Breast epithelium (tissue), 4 donors: ENCODE results near the gene TNS3. TPM values are rescaled to one million over a fixed set of nuclear protein-coding genes. Genes with fewer than 3 reads are reported as not detected.

Source experiments
- DNase-seq, 2 donors: peaks; one replicate each; pipeline ENCODE4 v3.0.0-alpha.2; 2019; ENCODE audit warnings: low spot score in 2 of 2
- H3K27ac ChIP-seq, 2 donors: fragments of 200-600 bp; sonication (generic) in 1 of 2; one replicate each; pipeline ENCODE4 v1.5.1; 2016 to 2019; ENCODE audit warnings: mild to moderate bottlenecking in 1 of 2
- H3K27me3 ChIP-seq, 2 donors: fragments of 200-600 bp; sonication (generic) in 1 of 2; one replicate each; pipeline versions ENCODE4 v1.5.1 to v1.6.0; 2017 to 2019; ENCODE audit warnings: control low read depth in 1 of 2, mild to moderate bottlenecking in 1 of 2
- H3K36me3 ChIP-seq: fragments of 200-600 bp; one replicate; pipeline ENCODE4 v1.5.1; 2019
- H3K4me1 ChIP-seq, 2 donors: fragments of 200-600 bp; sonication (generic); one replicate each; pipeline ENCODE4 v1.5.1; 2016 to 2019; ENCODE audit warnings: control low read depth in 1 of 2
- H3K4me3 ChIP-seq, 3 donors: fragments of 200-600 bp; sonication (generic); 1 replicate in 2 of 3; 2 replicates in 1 of 3; pipeline ENCODE4 v1.5.1; 2016 to 2019; ENCODE audit warnings: mild to moderate bottlenecking in 3 of 3, moderate library complexity in 2 of 3
- H3K9me3 ChIP-seq, 2 donors: fragments of 200-600 bp; sonication (generic) in 1 of 2; one replicate each; pipeline ENCODE4 v1.5.1; 2016 to 2019; ENCODE audit warnings: control low read depth in 1 of 2
- POLR2A ChIP-seq: fragments of 450-650 bp; IDR thresholded peaks from one replicate; pipeline ENCODE4 v1.6.1; 2016; ENCODE audit warnings: antibody characterized with exemption, mild to moderate bottlenecking, moderate library complexity
- POLR2AphosphoS5 ChIP-seq, 3 donors: sonication (generic); formaldehyde crosslinking; IDR thresholded peaks; one replicate each; pipeline ENCODE4 v1.6.1; 2017; ENCODE audit warnings: antibody characterized with exemption in 3 of 3
- intact Hi-C: fragments of 100-400 bp; cut with DNase I; formaldehyde crosslinking; loops from one replicate; pipeline ENCODE4 v1.15.1; 2023; ENCODE audit warnings: low total_unique reads
- total RNA-seq, 3 donors: library from RNA; depleted of rRNA; stranded (reverse); fragments of >200 nt; gene quantifications; one replicate each; pipeline ENCODE4 v1.1.0, GENCODE V29; 2016
- TF ChIP-seq, protein P1 (sequence below), 3 donors: fragments of 450-650 bp; IDR thresholded peaks; one replicate each; pipeline ENCODE4 v1.5.1; 2016 to 2017; ENCODE audit warnings: antibody characterized with exemption in 3 of 3, mild to moderate bottlenecking in 3 of 3, moderate library complexity in 3 of 3

TNS3 gene
- total RNA-seq, 3 donors from 2014 or later: 41.0 to 78.1 (median 56.2) TPM

DNA sequence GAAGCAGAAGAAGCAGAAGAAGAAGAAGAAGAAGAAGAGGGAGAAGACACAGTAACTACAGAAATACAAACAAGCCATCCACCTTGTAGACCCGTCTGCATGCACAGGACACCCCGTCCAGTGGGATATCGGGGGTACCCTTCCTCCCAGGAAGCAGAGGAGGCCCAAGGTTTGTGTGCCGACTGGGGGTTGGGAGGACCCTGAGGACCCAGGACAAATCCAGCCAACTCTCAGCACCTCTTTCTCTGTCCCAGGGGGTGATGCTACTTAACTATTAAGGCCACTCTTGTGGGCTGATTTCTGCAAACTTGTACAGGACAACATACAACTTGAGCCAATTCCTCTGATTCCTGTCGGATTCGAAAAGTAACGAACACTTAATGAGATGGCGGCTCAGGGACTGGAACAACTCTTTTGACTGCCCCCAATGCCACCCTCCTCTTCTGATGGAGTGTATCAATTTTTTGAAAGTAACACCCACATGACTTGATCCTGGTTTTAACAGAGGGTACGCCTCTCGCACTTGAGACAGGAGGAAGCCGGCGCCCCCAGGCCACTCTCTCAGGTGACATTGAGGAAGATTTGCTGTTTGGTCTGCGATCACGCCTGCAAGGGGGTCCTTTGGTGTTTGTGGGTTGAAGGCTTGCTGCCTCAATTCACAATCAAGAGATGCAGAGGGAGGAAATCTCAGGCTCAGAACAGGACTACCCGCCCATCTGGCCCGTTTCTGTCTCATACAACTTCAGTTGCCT is 192.6 kb downstream of the TNS3 start:
- Histone ChIP-seq H3K27ac (no peak overlapping the region), H3K4me3 (no peak overlapping the region), H3K36me3 (no peaks in the 10 kb centered on the region), H3K4me1 (no peaks in the 10 kb centered on the region), H3K27me3 (no peaks in the 10 kb centered on the region), H3K9me3 (no peaks in the 10 kb centered on the region)
- DNase-seq: no peak
- no peak for TF ChIP-seq POLR2A
- no peak for TF ChIP-seq POLR2AphosphoS5 (IDR thresholded peaks at IDR 0.05)
- TF ChIP-seq, protein P1, sequence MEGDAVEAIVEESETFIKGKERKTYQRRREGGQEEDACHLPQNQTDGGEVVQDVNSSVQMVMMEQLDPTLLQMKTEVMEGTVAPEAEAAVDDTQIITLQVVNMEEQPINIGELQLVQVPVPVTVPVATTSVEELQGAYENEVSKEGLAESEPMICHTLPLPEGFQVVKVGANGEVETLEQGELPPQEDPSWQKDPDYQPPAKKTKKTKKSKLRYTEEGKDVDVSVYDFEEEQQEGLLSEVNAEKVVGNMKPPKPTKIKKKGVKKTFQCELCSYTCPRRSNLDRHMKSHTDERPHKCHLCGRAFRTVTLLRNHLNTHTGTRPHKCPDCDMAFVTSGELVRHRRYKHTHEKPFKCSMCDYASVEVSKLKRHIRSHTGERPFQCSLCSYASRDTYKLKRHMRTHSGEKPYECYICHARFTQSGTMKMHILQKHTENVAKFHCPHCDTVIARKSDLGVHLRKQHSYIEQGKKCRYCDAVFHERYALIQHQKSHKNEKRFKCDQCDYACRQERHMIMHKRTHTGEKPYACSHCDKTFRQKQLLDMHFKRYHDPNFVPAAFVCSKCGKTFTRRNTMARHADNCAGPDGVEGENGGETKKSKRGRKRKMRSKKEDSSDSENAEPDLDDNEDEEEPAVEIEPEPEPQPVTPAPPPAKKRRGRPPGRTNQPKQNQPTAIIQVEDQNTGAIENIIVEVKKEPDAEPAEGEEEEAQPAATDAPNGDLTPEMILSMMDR (IDR thresholded peaks at IDR 0.05): no peak
- intact Hi-C loops: no loop called here

DNA sequence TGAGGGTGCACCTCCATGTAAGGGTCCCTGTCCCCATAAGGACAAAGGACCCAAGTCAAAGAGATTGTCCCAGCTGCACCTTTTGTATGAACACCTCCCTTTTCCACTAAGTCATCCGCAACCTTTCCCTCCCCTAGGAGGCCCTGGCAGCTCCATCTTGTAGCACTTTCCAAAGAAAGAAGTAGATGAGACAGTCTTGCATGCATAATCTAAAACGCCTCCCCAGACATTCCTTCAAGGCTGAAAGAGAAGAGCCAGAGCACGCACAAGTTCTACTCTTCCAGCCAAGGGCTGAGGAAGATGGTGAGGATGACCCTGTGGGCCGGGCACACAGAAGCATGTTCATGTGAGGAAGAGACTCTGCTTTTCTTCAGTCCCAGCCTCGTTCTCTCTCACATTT is 194.4 kb downstream of the TNS3 start:
- DNase-seq: no peak
- Histone ChIP-seq H3K4me3 (no peak overlapping the region), H3K27me3 (no peaks in the 10 kb centered on the region), H3K9me3 (no peaks in the 10 kb centered on the region), H3K27ac (no peak overlapping the region), H3K4me1 (no peaks in the 10 kb centered on the region), H3K36me3 (no peaks in the 10 kb centered on the region)
- intact Hi-C loops: no loop called here
- no peak for TF ChIP-seq POLR2A
- TF ChIP-seq, protein P1 (IDR thresholded peaks at IDR 0.05): no peak
- TF ChIP-seq POLR2AphosphoS5 (IDR thresholded peaks at IDR 0.05): no peak

DNA sequence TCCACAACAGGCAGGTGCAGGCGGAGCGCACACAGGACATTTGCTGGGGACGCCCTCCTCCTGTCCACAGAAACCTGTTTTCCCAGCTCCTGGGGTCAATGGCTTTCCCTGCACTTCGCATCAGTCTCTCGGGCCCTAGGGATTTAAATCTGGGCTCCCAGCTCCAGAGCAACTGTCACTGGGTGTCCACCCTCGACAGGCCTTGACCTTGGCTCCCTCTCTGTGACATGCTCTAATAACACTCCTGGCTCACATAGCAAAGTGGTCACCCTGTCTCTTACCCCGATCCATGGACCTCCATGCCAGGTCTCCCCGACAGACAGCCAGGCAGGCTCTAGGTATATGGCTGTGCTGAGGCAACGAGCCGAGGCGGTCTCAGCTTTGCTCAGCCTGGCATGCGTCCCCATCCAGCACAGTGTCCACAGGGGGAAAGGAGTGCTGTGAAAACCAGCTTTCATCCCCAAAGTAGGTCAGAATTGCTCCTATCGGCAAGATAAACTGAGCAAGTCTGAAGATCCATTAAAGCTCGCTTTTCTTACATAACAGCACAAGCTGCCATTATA is 195.6 kb downstream of the TNS3 start:
- H3K36me3 ChIP-seq: no peaks in the 10 kb centered on the region
- H3K9me3 ChIP-seq: no peaks in the 10 kb centered on the region
- no peaks in the 10 kb centered on the region for H3K4me1 ChIP-seq
- H3K27ac ChIP-seq: no peak overlapping the region
- intact Hi-C loops: no loop called here
- no peaks in the 10 kb centered on the region for H3K27me3 ChIP-seq
- H3K4me3 ChIP-seq: no peak overlapping the region
- TF ChIP-seq, protein P1 (IDR thresholded peaks at IDR 0.05): no peak
- TF ChIP-seq POLR2A: no peak
- TF ChIP-seq POLR2AphosphoS5 (IDR thresholded peaks at IDR 0.05): no peak
- DNase-seq: no peak

DNA sequence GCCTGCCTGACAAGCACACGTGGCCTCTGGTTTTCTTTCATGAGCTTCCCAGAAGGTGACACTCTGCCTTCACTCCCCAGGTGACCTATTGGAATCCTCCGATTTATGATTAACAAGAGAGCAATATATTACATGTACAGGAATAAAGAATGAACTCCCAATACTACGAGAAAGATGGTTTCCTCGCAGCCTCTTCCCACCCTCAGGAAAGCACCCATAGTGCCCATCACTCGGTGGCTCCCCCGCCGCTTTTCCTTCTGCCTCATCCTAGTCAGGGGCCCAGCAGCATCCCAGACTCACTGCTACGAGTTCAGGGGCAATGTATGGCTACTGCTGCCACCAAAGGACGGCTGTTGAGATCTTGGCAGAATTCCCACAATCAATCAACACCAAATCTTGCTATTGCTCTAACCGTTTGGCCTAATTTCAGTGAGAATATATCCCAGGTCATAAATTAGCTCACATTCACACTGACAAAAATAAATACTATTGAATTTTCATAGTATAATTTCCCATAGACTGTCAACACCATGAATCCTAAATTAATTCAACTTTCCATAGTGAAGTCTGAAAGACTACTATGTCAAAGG is 196.3 kb downstream of the TNS3 start:
- no peaks in the 10 kb centered on the region for H3K36me3 ChIP-seq
- no peak overlapping the region for H3K4me3 ChIP-seq
- no peaks in the 10 kb centered on the region for H3K9me3 ChIP-seq
- intact Hi-C loops: no loop called here
- TF ChIP-seq, protein P1 (IDR thresholded peaks at IDR 0.05): no peak
- TF ChIP-seq POLR2A (no peak), POLR2AphosphoS5 (IDR thresholded peaks at IDR 0.05) (no peak)
- no peaks in the 10 kb centered on the region for H3K27me3 ChIP-seq
- DNase-seq: no peak
- H3K27ac ChIP-seq: no peak overlapping the region
- H3K4me1 ChIP-seq: peaks cover 0 to 6% of the 10 kb centered on the region in 2 donors
